GM21528 (cell line): ENCODE data around the gene TSPO.

Experiments used
- ATAC-seq: cut with Tn5 transposase; IDR thresholded peaks from one replicate; pipeline ENCODE4 v1.9.1; 2021; ENCODE audit warnings: mild to moderate bottlenecking, moderate library complexity; ENCODE audit not compliant: unreplicated experiment, low FRiP score

Gene TSPO

GRCh38 chr22:43174941-43175531, 23.7 kb downstream of the TSPO start:
- no peak for ATAC-seq

GRCh38 chr22:43176090-43176489, 24.7 kb downstream of the TSPO start:
- ATAC-seq, result no peak

- ATAC-seq, result no peak
These were observed 26.1 kb downstream of the TSPO start for GRCh38 chr22:43177479-43177878.

- no peak for ATAC-seq
These were observed 28.0 kb downstream of the TSPO start for GRCh38 chr22:43179146-43179910.

- no peak for ATAC-seq
These were observed 28.5 kb downstream of the TSPO start for GRCh38 chr22:43179911-43180195.

GRCh38 chr22:43180670-43181069, 29.3 kb downstream of the TSPO start:
- ATAC-seq, result no peak

GRCh38 chr22:43181321-43182076, 30.1 kb downstream of the TSPO start:
- no peak for ATAC-seq

- ATAC-seq, result no peak
These were observed 30.8 kb downstream of the TSPO start for GRCh38 chr22:43182118-43182517.

- no peak for ATAC-seq
These were observed 31.4 kb downstream of the TSPO start for GRCh38 chr22:43182726-43183125.

- ATAC-seq, result no peak
These were observed 32.3 kb downstream of the TSPO start for GRCh38 chr22:43183496-43184277.

- ATAC-seq, result no peak
These were observed 34.5 kb downstream of the TSPO start for GRCh38 chr22:43185860-43186261.

- peak; percentile 46 for ATAC-seq
These were observed 35.2 kb downstream of the TSPO start, which contains the start of gene TTLL12 for GRCh38 chr22:43186272-43187170. Gene TTLL12 (minus strand): TSS chr22:43187134. CDS start chr22:43187069, 65 bp downstream.

GRCh38 chr22:43187171-43188099, 36.1 kb downstream of the TSPO start:
- peak; percentile 82 for ATAC-seq

GRCh38 chr22:43188829-43189545, 37.6 kb downstream of the TSPO start:
- ATAC-seq, result no peak

GRCh38 chr22:43191831-43192230, 40.5 kb downstream of the TSPO start:
- no peak for ATAC-seq

- no peak for ATAC-seq
These were observed 46.0 kb downstream of the TSPO start for GRCh38 chr22:43197271-43197941.

GRCh38 chr22:43198126-43198525, 46.8 kb downstream of the TSPO start:
- no peak for ATAC-seq

- ATAC-seq, result no peak
These were observed 47.6 kb downstream of the TSPO start for GRCh38 chr22:43198936-43199335.
